HUES6 (cell line): ENCODE results near the gene WFIKKN2.

Experiments
- H3K27ac ChIP-seq: 2 replicates; pipeline ENCODE4 v1.7.0; 2013; ENCODE audit warnings: low read depth, mild to moderate bottlenecking, low read length, inconsistent platforms
- H3K27me3 ChIP-seq: 2 replicates; pipeline ENCODE4 v1.6.1; 2013; ENCODE audit warnings: low read length; ENCODE audit not compliant: control insufficient read depth, insufficient read depth
- H3K36me3 ChIP-seq: 2 replicates; pipeline ENCODE4 v1.6.1; 2013; ENCODE audit warnings: low read length; ENCODE audit not compliant: control insufficient read depth, insufficient read depth
- H3K4me1 ChIP-seq: 2 replicates; pipeline ENCODE4 v1.6.1; 2013; ENCODE audit warnings: low read length; ENCODE audit not compliant: control insufficient read depth, insufficient read depth
- H3K4me3 ChIP-seq: 2 replicates; pipeline ENCODE4 v1.5.1; 2013; ENCODE audit warnings: low read depth, low read length
- H3K9ac ChIP-seq: one replicate; pipeline ENCODE4 v1.6.1; 2013; ENCODE audit warnings: mild to moderate bottlenecking, low read length
- H3K9me3 ChIP-seq: 2 replicates; pipeline ENCODE4 v1.6.1; 2013; ENCODE audit warnings: low read depth, low read length; ENCODE audit not compliant: control insufficient read depth, insufficient read depth

The WFIKKN2 gene

GRCh38 chr17:50835301-50836234 lies at the start of gene WFIKKN2:
WFIKKN2 (plus strand) TSS chr17:50835586; CDS start chr17:50835938, 352 bp downstream.
- Histone ChIP-seq H3K4me3 (no peak within 1 kb of the TSS), H3K36me3 (no peaks in the 10 kb centered on the region), H3K9me3 (no peaks in the 10 kb centered on the region), H3K9ac (no peak within 1 kb of the TSS), H3K27ac (no peak within 1 kb of the TSS), H3K4me1 (peaks cover 27% of the 10 kb centered on the region), H3K27me3 (no peaks in the 10 kb centered on the region)

GRCh38 chr17:50785946-50786570 lies 49.3 kb upstream of the WFIKKN2 start:
- H3K4me1 ChIP-seq: 0 out of 2 replicates have a peak, but pooled peaks cover 4% of the 10 kb centered on the region
- no peak overlapping the region for H3K4me3 ChIP-seq
- no peaks in the 10 kb centered on the region for H3K27me3 ChIP-seq
- H3K9me3 ChIP-seq: no peaks in the 10 kb centered on the region
- H3K27ac ChIP-seq: no peak overlapping the region
- H3K9ac ChIP-seq: no peak overlapping the region
- no peaks in the 10 kb centered on the region for H3K36me3 ChIP-seq

GRCh38 chr17:50787106-50787505 lies 48.3 kb upstream of the WFIKKN2 start:
- no peak overlapping the region for H3K9ac ChIP-seq
- H3K4me3 ChIP-seq: no peak overlapping the region
- no peaks in the 10 kb centered on the region for H3K27me3 ChIP-seq
- H3K9me3 ChIP-seq: no peaks in the 10 kb centered on the region
- H3K27ac ChIP-seq: no peak overlapping the region
- H3K36me3 ChIP-seq: no peaks in the 10 kb centered on the region
- 0 out of 2 replicates have a peak, but pooled peaks cover 4% of the 10 kb centered on the region for H3K4me1 ChIP-seq

- no peaks in the 10 kb centered on the region for H3K27me3 ChIP-seq
- 0 out of 2 replicates have a peak, but pooled peaks cover 4% of the 10 kb centered on the region for H3K4me1 ChIP-seq
- no peak overlapping the region for H3K9ac ChIP-seq
- H3K9me3 ChIP-seq: no peaks in the 10 kb centered on the region
- H3K4me3 ChIP-seq: no peak overlapping the region
- no peaks in the 10 kb centered on the region for H3K36me3 ChIP-seq
- H3K27ac ChIP-seq: no peak overlapping the region
Measured at GRCh38 chr17:50790618-50791017, 44.8 kb upstream of the WFIKKN2 start.

GRCh38 chr17:50792132-50792531 lies 43.3 kb upstream of the WFIKKN2 start:
- peaks cover 4% of the 10 kb centered on the region; the same call in 1 of the 2 replicates for H3K4me1 ChIP-seq
- H3K27ac ChIP-seq: no peak overlapping the region
- no peaks in the 10 kb centered on the region for H3K36me3 ChIP-seq
- no peak overlapping the region for H3K4me3 ChIP-seq
- no peaks in the 10 kb centered on the region for H3K9me3 ChIP-seq
- no peaks in the 10 kb centered on the region for H3K27me3 ChIP-seq
- no peak overlapping the region for H3K9ac ChIP-seq

GRCh38 chr17:50793007-50793406 lies 42.4 kb upstream of the WFIKKN2 start:
- Histone ChIP-seq H3K9me3 (no peaks in the 10 kb centered on the region), H3K27ac (no peak overlapping the region), H3K36me3 (no peaks in the 10 kb centered on the region), H3K4me1 (peaks cover 4% of the 10 kb centered on the region; the same call in 1 of the 2 replicates), H3K4me3 (no peak overlapping the region), H3K27me3 (no peaks in the 10 kb centered on the region), H3K9ac (no peak overlapping the region)

- no peak overlapping the region for H3K27ac ChIP-seq
- no peaks in the 10 kb centered on the region for H3K9me3 ChIP-seq
- H3K36me3 ChIP-seq: no peaks in the 10 kb centered on the region
- H3K9ac ChIP-seq: no peak overlapping the region
- H3K27me3 ChIP-seq: no peaks in the 10 kb centered on the region
- H3K4me1 ChIP-seq: peaks cover 12% of the 10 kb centered on the region; the same call in 1 of the 2 replicates
- H3K4me3 ChIP-seq: no peak overlapping the region
Measured at GRCh38 chr17:50794361-50794760, 41.0 kb upstream of the WFIKKN2 start.

- no peak overlapping the region for H3K27ac ChIP-seq
- no peaks in the 10 kb centered on the region for H3K36me3 ChIP-seq
Measured at GRCh38 chr17:50797135-50797810, 38.1 kb upstream of the WFIKKN2 start.

GRCh38 chr17:50798424-50799288 lies 36.7 kb upstream of the WFIKKN2 start:
- no peaks in the 10 kb centered on the region for H3K36me3 ChIP-seq
- H3K27me3 ChIP-seq: no peaks in the 10 kb centered on the region
- H3K9me3 ChIP-seq: no peaks in the 10 kb centered on the region
- H3K4me3 ChIP-seq: no peak overlapping the region
- peaks cover 16% of the 10 kb centered on the region; the same call in 1 of the 2 replicates for H3K4me1 ChIP-seq
- no peak overlapping the region for H3K9ac ChIP-seq
- no peak overlapping the region for H3K27ac ChIP-seq

More at GRCh38 chr17:50797135-50797810, 38.1 kb upstream of the WFIKKN2 start:
- Histone ChIP-seq H3K4me1 (peaks cover 13% of the 10 kb centered on the region; the same call in 1 of the 2 replicates), H3K9ac (no peak overlapping the region), H3K27me3 (no peaks in the 10 kb centered on the region), H3K9me3 (no peaks in the 10 kb centered on the region), H3K4me3 (no peak overlapping the region)

GRCh38 chr17:50799582-50799981 lies 35.8 kb upstream of the WFIKKN2 start:
- no peak overlapping the region for H3K27ac ChIP-seq
- no peak overlapping the region for H3K9ac ChIP-seq
- H3K9me3 ChIP-seq: no peaks in the 10 kb centered on the region
- no peaks in the 10 kb centered on the region for H3K36me3 ChIP-seq
- no peaks in the 10 kb centered on the region for H3K27me3 ChIP-seq
- H3K4me3 ChIP-seq: no peak overlapping the region
- H3K4me1 ChIP-seq: peaks cover 18% of the 10 kb centered on the region; the same call in 1 of the 2 replicates
